Transverse colon (tissue), 4 donors: ENCODE results near the gene PELI2. TPM values are rescaled to one million over a fixed set of nuclear protein-coding genes. Genes with fewer than 3 reads are reported as not detected.

Source experiments
- DNase-seq: peaks from one replicate; pipeline ENCODE4 v3.0.0-alpha.2; 2019
- H3K27ac ChIP-seq, 4 donors: fragments of 200-600 bp; sonication (generic); 2 replicates each; pipeline ENCODE4 v1.5.1; 2016 to 2018; ENCODE audit warnings: inconsistent platforms in 4 of 4
- H3K27me3 ChIP-seq: fragments of 200-600 bp; sonication (generic); 2 replicates; pipeline ENCODE4 v1.5.1; 2017; ENCODE audit warnings: inconsistent platforms
- H3K36me3 ChIP-seq, 4 donors: fragments of 200-600 bp; sonication (generic); 2 replicates each; pipeline ENCODE4 v1.5.1; 2017 to 2019; ENCODE audit warnings: inconsistent platforms in 4 of 4
- H3K4me1 ChIP-seq, 4 donors: fragments of 200-600 bp; sonication (generic); 2 replicates each; pipeline ENCODE4 v1.5.1; 2017 to 2020; ENCODE audit warnings: inconsistent platforms in 4 of 4
- H3K4me3 ChIP-seq, 4 donors: fragments of 200-600 bp; sonication (generic); 1 replicate in 1 of 4; 2 replicates in 3 of 4; pipeline versions ENCODE4 v1.5.1 to v1.6.1; 2017 to 2019; ENCODE audit warnings: inconsistent platforms in 4 of 4
- H3K9me3 ChIP-seq, 2 donors: fragments of 200-600 bp; sonication (generic); 2 replicates each; pipeline ENCODE4 v1.5.1; 2017 to 2019; ENCODE audit warnings: inconsistent platforms in 2 of 2
- CTCF ChIP-seq, 5 experiments: fragments of 200-600 bp in 3 of 5; fragments of 450-650 bp in 2 of 5; sonication (generic) in 3 of 5; IDR thresholded peaks; 1 replicate in 2 of 5; 2 replicates in 3 of 5; pipeline ENCODE4 v1.5.1; 2016 to 2017; ENCODE audit warnings: antibody characterized with exemption in 5 of 5, inconsistent platforms in 3 of 5, mild to moderate bottlenecking in 2 of 5, moderate library complexity in 1 of 5
- EP300 ChIP-seq: sonication (generic); formaldehyde crosslinking; IDR thresholded peaks from one replicate; pipeline ENCODE4 v1.6.1; 2017; ENCODE audit warnings: antibody characterized with exemption, low read depth
- POLR2A ChIP-seq: fragments of 450-650 bp; IDR thresholded peaks from one replicate; pipeline ENCODE4 v1.6.1; 2016; ENCODE audit warnings: antibody characterized with exemption, mild to moderate bottlenecking, moderate library complexity
- POLR2AphosphoS5 ChIP-seq, 3 donors: sonication (generic); formaldehyde crosslinking; IDR thresholded peaks; one replicate each; pipeline ENCODE4 v1.6.1; 2016; ENCODE audit warnings: antibody characterized with exemption in 3 of 3
- whole genome bisulfite sequencing, 2 donors: methylation state at CpG; one replicate each; pipeline ENCODE4 v1.1.5; 2018; ENCODE audit warnings: low coverage in 1 of 2; 5-methylcytosine and 5-hydroxymethylcytosine counted together
- in situ Hi-C, 4 donors: fragments of 200-750 bp; cut with MboI; loops; one replicate each; pipeline versions ENCODE4 v1.15.0 to v1.15.1; 2017; ENCODE audit warnings: low sequenced_read_pairs in 3 of 4, low pct_ligation_motif_present in 1 of 4, low pct_unique_long_range_greater_than_20kb in 1 of 4
- intact Hi-C: fragments of 100-400 bp; cut with DNase I; formaldehyde crosslinking; loops from one replicate; pipeline ENCODE4 v1.15.1; 2023; ENCODE audit warnings: low total_unique reads
- total RNA-seq, 4 donors: library from RNA; depleted of rRNA; stranded (reverse); fragments of >200 nt; gene quantifications; one replicate each; pipeline ENCODE4 v1.1.0, GENCODE V29; 2016

The PELI2 gene
- total RNA-seq, 4 donors from 2014 or later: 4.8 to 29.9 (median 14.7) TPM

- intact Hi-C loops (no loop called here), in situ Hi-C loops (no loop called here)
- Histone ChIP-seq H3K9me3 (no peaks in the 10 kb centered on the region), H3K4me3 (no peak overlapping the region), H3K4me1 (peaks cover 0 to 2% (median 0%) of the 10 kb centered on the region in 4 donors), H3K27ac (no peak overlapping the region), H3K27me3 (no peaks in the 10 kb centered on the region), H3K36me3 (no peaks in the 10 kb centered on the region)
- TF ChIP-seq POLR2AphosphoS5 (IDR thresholded peaks at IDR 0.05) (no peak), CTCF (IDR thresholded peaks at IDR 0.05) (no peak), EP300 (no peak), POLR2A (no peak)
- 78 to 90% methylated on average over 4 of the region's 4 CpGs for WGBS, 2 donors
- DNase-seq: no peak
Observed at GRCh38 chr14:56094076-56094475, 24.1 kb upstream of the PELI2 start.

- TF ChIP-seq POLR2AphosphoS5 (IDR thresholded peaks at IDR 0.05): no peak
- TF ChIP-seq EP300: no peak
- TF ChIP-seq CTCF (IDR thresholded peaks at IDR 0.05): no peak
- TF ChIP-seq POLR2A: no peak
- no peaks in the 10 kb centered on the region for H3K4me1 ChIP-seq
- intact Hi-C loops: no loop called here
- no peaks in the 10 kb centered on the region for H3K36me3 ChIP-seq
- H3K4me3 ChIP-seq: no peak overlapping the region
- no peaks in the 10 kb centered on the region for H3K9me3 ChIP-seq
- 92% methylated on average over 1 of the region's 1 CpG; no CpG with 5 or more reads in 1 of the 2 donors for WGBS, 2 donors
- H3K27ac ChIP-seq: no peak overlapping the region
- in situ Hi-C loops: no loop called here
- DNase-seq: no peak
- H3K27me3 ChIP-seq: no peaks in the 10 kb centered on the region
Observed at GRCh38 chr14:56098021-56098420, 20.2 kb upstream of the PELI2 start.

- no peak for DNase-seq
- H3K27ac ChIP-seq: no peak overlapping the region
- in situ Hi-C loops: no loop called here
- H3K36me3 ChIP-seq: no peaks in the 10 kb centered on the region
- WGBS, 2 donors: 62 to 80% methylated on average over 6 to 7 of the region's 7 CpGs
- no peaks in the 10 kb centered on the region for H3K9me3 ChIP-seq
- intact Hi-C loops: no loop called here
- H3K27me3 ChIP-seq: no peaks in the 10 kb centered on the region
- H3K4me3 ChIP-seq: no peak overlapping the region
- H3K4me1 ChIP-seq: no peaks in the 10 kb centered on the region
- TF ChIP-seq EP300: no peak
- TF ChIP-seq POLR2A: no peak
- no peak for TF ChIP-seq CTCF (IDR thresholded peaks at IDR 0.05)
- TF ChIP-seq POLR2AphosphoS5 (IDR thresholded peaks at IDR 0.05): no peak
Observed at GRCh38 chr14:56099081-56099797, 19.0 kb upstream of the PELI2 start.

GRCh38 chr14:56100556-56100955, 17.7 kb upstream of the PELI2 start:
- intact Hi-C loops: no loop called here
- TF ChIP-seq POLR2AphosphoS5 (IDR thresholded peaks at IDR 0.05) (no peak), CTCF (IDR thresholded peaks at IDR 0.05) (no peak), EP300 (no peak), POLR2A (no peak)
- Histone ChIP-seq H3K4me1 (no peaks in the 10 kb centered on the region), H3K27ac (no peak overlapping the region), H3K9me3 (no peaks in the 10 kb centered on the region), H3K36me3 (no peaks in the 10 kb centered on the region), H3K4me3 (no peak overlapping the region), H3K27me3 (no peaks in the 10 kb centered on the region)
- WGBS, 2 donors: 74 to 90% methylated on average over 3 of the region's 3 CpGs
- in situ Hi-C loops: loop anchor here in 1 of 4 donors (25.0 kb wide), 1 partner anchor 237 kb away; no protein-coding TSS in a partner anchor
- no peak for DNase-seq
